HepG2 (cell line): ENCODE measurements around the gene MTCH1. TPM values are rescaled to one million over a fixed set of nuclear protein-coding genes. Genes with fewer than 3 reads are reported as not detected.

ENCODE experiments used
- ADNP ChIP-seq: sonication (generic); formaldehyde crosslinking; IDR thresholded peaks from 2 replicates; pipeline ENCODE4 v1.4.0; 2020; ENCODE audit warnings: missing genetic modification reagents
- ARID2 ChIP-seq: sonication (generic); formaldehyde crosslinking; IDR thresholded peaks from 2 replicates; pipeline ENCODE4 v1.8.1; 2022; ENCODE audit warnings: mild to moderate bottlenecking, missing genetic modification reagents, borderline replicate concordance
- DNMT3B ChIP-seq: conservative IDR thresholded peaks from 2 replicates; pipeline ENCODE4 v1.6.1; 2016; ENCODE audit warnings: missing biosample characterization, control low read depth
- FOXJ3 ChIP-seq: sonication (generic); formaldehyde crosslinking; IDR thresholded peaks from 2 replicates; pipeline ENCODE4 v1.4.0; 2020; ENCODE audit warnings: missing genetic modification reagents, mild to moderate bottlenecking, borderline replicate concordance
- GLI4 ChIP-seq: sonication (generic); formaldehyde crosslinking; IDR thresholded peaks from 2 replicates; pipeline ENCODE4 v1.5.1; 2020; ENCODE audit warnings: missing genetic modification reagents, mild to moderate bottlenecking, moderate library complexity, borderline replicate concordance
- MAZ ChIP-seq, 2 experiments: sonication (generic) in 1 of 2; formaldehyde crosslinking in 1 of 2; IDR thresholded peaks; 2 replicates each; pipeline versions ENCODE4 v1.5.0 to v1.6.1; 2012 to 2020; ENCODE audit warnings: low read depth in 2 of 2, mild to moderate bottlenecking in 2 of 2, borderline replicate concordance in 1 of 2, improper control_type of control experiment in 1 of 2, low read length in 1 of 2, missing genetic modification reagents in 1 of 2, moderate library complexity in 1 of 2
- MED1 ChIP-seq: sonication (generic); formaldehyde crosslinking; IDR thresholded peaks from 2 replicates; pipeline ENCODE4 v1.4.0; 2020; ENCODE audit warnings: missing genetic modification reagents
- NKX3-1 ChIP-seq: sonication (generic); formaldehyde crosslinking; IDR thresholded peaks from 2 replicates; pipeline ENCODE4 v1.5.0; 2020; ENCODE audit warnings: missing genetic modification reagents
- RXRA ChIP-seq: sonication (generic); formaldehyde crosslinking; IDR thresholded peaks from 2 replicates; pipeline ENCODE4 v1.5.1; 2020; ENCODE audit warnings: missing genetic modification reagents
- ZBTB7B ChIP-seq: sonication (generic); formaldehyde crosslinking; IDR thresholded peaks from 2 replicates; pipeline ENCODE4 v1.4.0; 2020; ENCODE audit warnings: missing genetic modification reagents
- ZKSCAN1 ChIP-seq: fragments of 150-350 bp; IDR thresholded peaks from 2 replicates; pipeline ENCODE4 v1.6.1; 2014; ENCODE audit warnings: low read length
- ZNF160 ChIP-seq: sonication (generic); formaldehyde crosslinking; IDR thresholded peaks from 2 replicates; pipeline ENCODE4 v1.8.0; 2022; ENCODE audit warnings: mild to moderate bottlenecking, inconsistent platforms, missing genetic modification reagents
- ZNF205 ChIP-seq: IDR thresholded peaks from 2 replicates; pipeline ENCODE4 v1.6.1; 2018; ENCODE audit warnings: missing biosample characterization, missing genetic modification reagents
- ZNF282 ChIP-seq: fragments of 450-650 bp; IDR thresholded peaks from 2 replicates; pipeline ENCODE4 v1.6.1; 2018; ENCODE audit not compliant: partially characterized antibody
- ZNF552 ChIP-seq: sonication (generic); formaldehyde crosslinking; IDR thresholded peaks from 2 replicates; pipeline ENCODE4 v1.9.0; 2022; ENCODE audit warnings: missing genetic modification reagents, mild to moderate bottlenecking, borderline replicate concordance
- ZNF674 ChIP-seq: sonication (generic); formaldehyde crosslinking; IDR thresholded peaks from 2 replicates; pipeline ENCODE4 v1.5.0; 2020; ENCODE audit warnings: low read depth, mild to moderate bottlenecking, missing genetic modification reagents
- polyA plus RNA-seq, 8 experiments: library from polyadenylated mRNA; depleted of rRNA in 3 of 8; stranded (reverse) in 7 of 8; unstranded in 1 of 8; fragments of >200 nt; fragmentation: Illumina TruSeq in 4 of 8; extraction: Trizol in 4 of 8; gene quantifications; 2 replicates each; pipeline versions ENCODE4 v1.2.1 to v1.2.3, GENCODE V29; 2011 to 2016; ENCODE audit warnings: low read depth in 4 of 8, missing spikeins in 1 of 8, mixed read lengths in 1 of 8; ENCODE audit not compliant: insufficient read depth in 1 of 8
- total RNA-seq, 5 experiments: library from RNA; depleted of rRNA; stranded (reverse); fragments of >200 nt; fragmentation: Illumina TruSeq; extraction: Trizol; gene quantifications; 2 replicates each; pipeline ENCODE4 v1.2.3, GENCODE V29; 2016; ENCODE audit warnings: low read depth in 1 of 5
- TF ChIP-seq, protein P1 (sequence below): fragments of 450-650 bp; IDR thresholded peaks from 2 replicates; pipeline ENCODE4 v1.6.1; 2017
- TF ChIP-seq, protein P2 (sequence below): sonication (generic); formaldehyde crosslinking; IDR thresholded peaks from 2 replicates; pipeline ENCODE4 v1.9.0; 2021; ENCODE audit warnings: missing genetic modification reagents, borderline replicate concordance
- TF ChIP-seq, protein P3 (sequence below): sonication (generic); formaldehyde crosslinking; IDR thresholded peaks from 2 replicates; pipeline ENCODE4 v1.4.0; 2020; ENCODE audit warnings: missing genetic modification reagents
- TF ChIP-seq, protein P4 (sequence below): IDR thresholded peaks from 2 replicates; pipeline ENCODE4 v1.6.1; 2016; ENCODE audit warnings: missing genetic modification reagents, missing compliant biosample characterization

MTCH1 gene
- total and polyA plus RNA-seq, 2 of the 13 experiments (the other 11 are each of a cell fraction or from before 2014, with no cell fraction given): 86.2 to 144 TPM

DNA sequence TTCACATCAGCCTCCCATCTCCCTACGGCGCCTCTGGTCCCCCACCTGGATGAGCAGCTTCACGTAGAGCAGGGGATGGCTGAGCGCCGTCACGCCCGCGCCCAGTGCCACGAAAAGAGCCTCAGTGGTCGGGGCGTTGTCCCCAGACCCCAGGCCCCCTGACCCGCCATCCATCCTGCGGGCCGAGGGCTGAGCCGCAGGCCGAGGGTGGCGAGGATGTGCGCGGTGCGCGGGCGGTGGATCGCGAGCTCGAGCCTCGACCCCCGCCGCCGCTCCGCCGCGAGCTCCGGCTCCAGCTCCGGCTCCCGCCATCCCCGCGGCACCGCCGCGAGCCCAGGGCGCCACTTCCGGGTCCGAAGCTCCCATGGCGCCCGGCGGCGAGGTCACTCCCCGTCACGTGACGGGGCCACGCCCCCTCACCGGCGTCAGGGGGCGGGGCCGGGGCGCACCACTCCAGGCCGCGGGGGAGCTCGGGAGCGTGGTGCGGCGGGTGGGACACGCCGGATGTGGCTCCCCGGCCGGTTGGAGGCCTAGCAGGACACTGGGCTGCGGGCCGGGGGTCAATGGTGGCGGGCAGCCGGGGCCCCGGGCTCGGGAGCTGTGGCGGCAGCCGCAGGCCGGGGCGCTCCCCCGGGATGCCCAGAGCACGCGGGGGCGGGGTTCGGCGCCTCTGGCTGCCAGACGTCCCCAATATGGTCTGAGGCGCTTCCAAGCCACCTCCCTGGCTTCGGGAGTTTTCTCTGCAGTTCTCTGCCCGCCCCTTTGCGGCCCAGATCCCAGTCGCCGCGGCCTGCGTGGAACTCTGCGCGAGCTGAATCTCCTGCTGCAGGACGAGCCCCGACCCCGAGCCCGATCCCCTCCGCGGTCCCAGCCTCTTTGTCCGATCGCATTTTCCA lies at the start of gene MTCH1 (continued):
- TF ChIP-seq ARID2 (CRISPR knock-in tag): no peak
- peak; percentile 50; the same call in 1 of the 2 replicates for TF ChIP-seq MED1 (CRISPR knock-in tag)
- TF ChIP-seq ZKSCAN1: no peak
- peak; percentile 16; the same call in 1 of the 2 replicates for TF ChIP-seq ZNF552 (CRISPR knock-in tag)
- TF ChIP-seq, protein P1, sequence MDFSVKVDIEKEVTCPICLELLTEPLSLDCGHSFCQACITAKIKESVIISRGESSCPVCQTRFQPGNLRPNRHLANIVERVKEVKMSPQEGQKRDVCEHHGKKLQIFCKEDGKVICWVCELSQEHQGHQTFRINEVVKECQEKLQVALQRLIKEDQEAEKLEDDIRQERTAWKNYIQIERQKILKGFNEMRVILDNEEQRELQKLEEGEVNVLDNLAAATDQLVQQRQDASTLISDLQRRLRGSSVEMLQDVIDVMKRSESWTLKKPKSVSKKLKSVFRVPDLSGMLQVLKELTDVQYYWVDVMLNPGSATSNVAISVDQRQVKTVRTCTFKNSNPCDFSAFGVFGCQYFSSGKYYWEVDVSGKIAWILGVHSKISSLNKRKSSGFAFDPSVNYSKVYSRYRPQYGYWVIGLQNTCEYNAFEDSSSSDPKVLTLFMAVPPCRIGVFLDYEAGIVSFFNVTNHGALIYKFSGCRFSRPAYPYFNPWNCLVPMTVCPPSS: no peak
- TF ChIP-seq ZNF674 (CRISPR knock-in tag): peak; percentile 96; the same call in 1 of the 2 replicates
- peak; percentile 29; the same call in 1 of the 2 replicates for TF ChIP-seq MAZ (IDR thresholded peaks at IDR 0.05; ENCODE audit: borderline replicate concordance, low read depth, low read length)
- peak; percentile 91 for TF ChIP-seq MAZ (CRISPR knock-in tag; IDR thresholded peaks at IDR 0.05; ENCODE audit: low read depth)
- TF ChIP-seq GLI4 (CRISPR knock-in tag): peak; percentile 91; the same call in 1 of the 2 replicates
- TF ChIP-seq ADNP (CRISPR knock-in tag): no peak
- TF ChIP-seq, protein P2, sequence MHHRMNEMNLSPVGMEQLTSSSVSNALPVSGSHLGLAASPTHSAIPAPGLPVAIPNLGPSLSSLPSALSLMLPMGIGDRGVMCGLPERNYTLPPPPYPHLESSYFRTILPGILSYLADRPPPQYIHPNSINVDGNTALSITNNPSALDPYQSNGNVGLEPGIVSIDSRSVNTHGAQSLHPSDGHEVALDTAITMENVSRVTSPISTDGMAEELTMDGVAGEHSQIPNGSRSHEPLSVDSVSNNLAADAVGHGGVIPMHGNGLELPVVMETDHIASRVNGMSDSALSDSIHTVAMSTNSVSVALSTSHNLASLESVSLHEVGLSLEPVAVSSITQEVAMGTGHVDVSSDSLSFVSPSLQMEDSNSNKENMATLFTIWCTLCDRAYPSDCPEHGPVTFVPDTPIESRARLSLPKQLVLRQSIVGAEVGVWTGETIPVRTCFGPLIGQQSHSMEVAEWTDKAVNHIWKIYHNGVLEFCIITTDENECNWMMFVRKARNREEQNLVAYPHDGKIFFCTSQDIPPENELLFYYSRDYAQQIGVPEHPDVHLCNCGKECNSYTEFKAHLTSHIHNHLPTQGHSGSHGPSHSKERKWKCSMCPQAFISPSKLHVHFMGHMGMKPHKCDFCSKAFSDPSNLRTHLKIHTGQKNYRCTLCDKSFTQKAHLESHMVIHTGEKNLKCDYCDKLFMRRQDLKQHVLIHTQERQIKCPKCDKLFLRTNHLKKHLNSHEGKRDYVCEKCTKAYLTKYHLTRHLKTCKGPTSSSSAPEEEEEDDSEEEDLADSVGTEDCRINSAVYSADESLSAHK (CRISPR knock-in tag): no peak
- TF ChIP-seq, protein P3, sequence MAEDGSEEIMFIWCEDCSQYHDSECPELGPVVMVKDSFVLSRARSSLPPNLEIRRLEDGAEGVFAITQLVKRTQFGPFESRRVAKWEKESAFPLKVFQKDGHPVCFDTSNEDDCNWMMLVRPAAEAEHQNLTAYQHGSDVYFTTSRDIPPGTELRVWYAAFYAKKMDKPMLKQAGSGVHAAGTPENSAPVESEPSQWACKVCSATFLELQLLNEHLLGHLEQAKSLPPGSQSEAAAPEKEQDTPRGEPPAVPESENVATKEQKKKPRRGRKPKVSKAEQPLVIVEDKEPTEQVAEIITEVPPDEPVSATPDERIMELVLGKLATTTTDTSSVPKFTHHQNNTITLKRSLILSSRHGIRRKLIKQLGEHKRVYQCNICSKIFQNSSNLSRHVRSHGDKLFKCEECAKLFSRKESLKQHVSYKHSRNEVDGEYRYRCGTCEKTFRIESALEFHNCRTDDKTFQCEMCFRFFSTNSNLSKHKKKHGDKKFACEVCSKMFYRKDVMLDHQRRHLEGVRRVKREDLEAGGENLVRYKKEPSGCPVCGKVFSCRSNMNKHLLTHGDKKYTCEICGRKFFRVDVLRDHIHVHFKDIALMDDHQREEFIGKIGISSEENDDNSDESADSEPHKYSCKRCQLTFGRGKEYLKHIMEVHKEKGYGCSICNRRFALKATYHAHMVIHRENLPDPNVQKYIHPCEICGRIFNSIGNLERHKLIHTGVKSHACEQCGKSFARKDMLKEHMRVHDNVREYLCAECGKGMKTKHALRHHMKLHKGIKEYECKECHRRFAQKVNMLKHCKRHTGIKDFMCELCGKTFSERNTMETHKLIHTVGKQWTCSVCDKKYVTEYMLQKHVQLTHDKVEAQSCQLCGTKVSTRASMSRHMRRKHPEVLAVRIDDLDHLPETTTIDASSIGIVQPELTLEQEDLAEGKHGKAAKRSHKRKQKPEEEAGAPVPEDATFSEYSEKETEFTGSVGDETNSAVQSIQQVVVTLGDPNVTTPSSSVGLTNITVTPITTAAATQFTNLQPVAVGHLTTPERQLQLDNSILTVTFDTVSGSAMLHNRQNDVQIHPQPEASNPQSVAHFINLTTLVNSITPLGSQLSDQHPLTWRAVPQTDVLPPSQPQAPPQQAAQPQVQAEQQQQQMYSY (CRISPR knock-in tag): peak; percentile 62; the same call in 1 of the 2 replicates
- TF ChIP-seq ZNF160 (CRISPR knock-in tag): peak; percentile 65; the same call in 1 of the 2 replicates
- no peak for TF ChIP-seq DNMT3B (CRISPR knock-in tag)
- TF ChIP-seq RXRA (CRISPR knock-in tag): peak; percentile 55; the same call in 1 of the 2 replicates
- peak; percentile 61; the same call in 1 of the 2 replicates for TF ChIP-seq ZNF205
- TF ChIP-seq ZBTB7B (CRISPR knock-in tag): no peak; the same call in none of the 2 replicates
- TF ChIP-seq, protein P4, sequence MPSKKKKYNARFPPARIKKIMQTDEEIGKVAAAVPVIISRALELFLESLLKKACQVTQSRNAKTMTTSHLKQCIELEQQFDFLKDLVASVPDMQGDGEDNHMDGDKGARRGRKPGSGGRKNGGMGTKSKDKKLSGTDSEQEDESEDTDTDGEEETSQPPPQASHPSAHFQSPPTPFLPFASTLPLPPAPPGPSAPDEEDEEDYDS: peak; percentile 86
- TF ChIP-seq NKX3-1 (CRISPR knock-in tag): no peak; the same call in 1 of the 2 replicates
- TF ChIP-seq ZNF282: no peak
- TF ChIP-seq FOXJ3 (CRISPR knock-in tag): no peak
